ENCODE data around the gene CCDC27. TPM values are rescaled to one million over a fixed set of nuclear protein-coding genes. Genes with fewer than 3 reads are reported as not detected.

Gene CCDC27
- total RNA-seq, 1 experiment from 2014 or later, result not detected

DNA sequence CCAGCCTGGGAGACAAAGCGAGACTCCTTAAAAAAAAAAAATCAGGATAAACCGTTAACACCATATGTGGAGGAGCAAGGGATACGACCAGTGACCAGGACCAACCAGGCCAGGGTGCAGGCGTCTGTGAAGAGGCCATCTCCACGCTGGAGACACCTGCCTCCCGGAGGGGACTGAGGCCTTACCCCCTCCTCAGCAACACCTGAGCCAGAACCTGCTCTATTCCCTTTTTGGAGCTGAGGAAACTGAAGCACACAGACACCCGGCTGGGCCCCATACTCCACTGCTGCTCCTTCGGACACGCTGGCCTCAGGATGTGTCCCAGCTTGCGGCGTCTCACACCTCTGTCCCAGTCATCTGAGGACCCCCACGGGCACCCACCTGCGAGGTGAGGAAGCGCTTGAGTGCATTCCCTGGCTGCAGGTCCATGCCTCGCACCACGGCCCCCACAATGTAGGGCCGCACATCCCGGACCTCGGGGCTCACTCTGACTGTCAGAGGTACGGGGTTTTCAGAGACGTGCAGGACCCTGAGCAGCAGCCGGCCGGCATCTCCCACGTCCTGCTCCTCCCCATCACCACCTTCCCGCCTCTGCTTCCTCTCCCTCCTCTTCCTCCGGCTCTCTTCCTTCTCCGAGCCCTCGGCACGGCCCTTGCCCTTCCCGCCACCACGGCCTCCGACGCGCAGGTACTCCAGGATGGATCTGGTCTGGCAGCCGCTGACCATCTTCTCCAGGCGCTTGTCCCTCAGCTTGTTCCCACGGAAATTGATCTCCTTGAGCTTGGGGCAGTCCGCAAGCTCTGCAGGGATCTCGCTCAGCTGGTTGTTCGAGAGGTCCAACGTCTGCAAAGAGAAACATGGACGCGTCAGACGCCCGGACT, 34.5 kb downstream of the CCDC27 start:
- Histone ChIP-seq H3K27me3 (ENCODE audit: low read length) (no peaks in the 10 kb centered on the region), H4K20me1 (ENCODE audit: low read length) (peaks cover 20% of the 10 kb centered on the region), H3K4me2 (ENCODE audit: low read length) (no peak overlapping the region), H3K79me2 (ENCODE audit: low read length) (peaks cover 46% of the 10 kb centered on the region), H3K4me3 (ENCODE audit: low read length) (no peak overlapping the region), H3K4me1 (ENCODE audit: insufficient read depth, low read length) (no peaks in the 10 kb centered on the region), H3K9me3 (ENCODE audit: low read length) (no peaks in the 10 kb centered on the region), H2AFZ (ENCODE audit: low read length) (no peak overlapping the region), H3F3A (ENCODE audit: low read length, unreplicated experiment) (no peaks in the 10 kb centered on the region), H3K9ac (ENCODE audit: low read length) (no peak overlapping the region), H3K36me3 (ENCODE audit: low read depth, low read length) (peaks cover 54% of the 10 kb centered on the region), H3K27ac (ENCODE audit: low read length) (no peak overlapping the region), H3K9me2 (replicated peaks; ENCODE audit: low read length) (no peaks in the 10 kb centered on the region)
- DNase-seq (no peak), ATAC-seq (no peak)
- BruUV-seq (replicated peaks), result no TSS peak
- POLR2A ChIA-PET (ENCODE audit: unreplicated experiment), result no interaction called here
- intact Hi-C loops (cut with micrococcal nuclease), result no loop called here
- TF ChIP-seq, protein P1, sequence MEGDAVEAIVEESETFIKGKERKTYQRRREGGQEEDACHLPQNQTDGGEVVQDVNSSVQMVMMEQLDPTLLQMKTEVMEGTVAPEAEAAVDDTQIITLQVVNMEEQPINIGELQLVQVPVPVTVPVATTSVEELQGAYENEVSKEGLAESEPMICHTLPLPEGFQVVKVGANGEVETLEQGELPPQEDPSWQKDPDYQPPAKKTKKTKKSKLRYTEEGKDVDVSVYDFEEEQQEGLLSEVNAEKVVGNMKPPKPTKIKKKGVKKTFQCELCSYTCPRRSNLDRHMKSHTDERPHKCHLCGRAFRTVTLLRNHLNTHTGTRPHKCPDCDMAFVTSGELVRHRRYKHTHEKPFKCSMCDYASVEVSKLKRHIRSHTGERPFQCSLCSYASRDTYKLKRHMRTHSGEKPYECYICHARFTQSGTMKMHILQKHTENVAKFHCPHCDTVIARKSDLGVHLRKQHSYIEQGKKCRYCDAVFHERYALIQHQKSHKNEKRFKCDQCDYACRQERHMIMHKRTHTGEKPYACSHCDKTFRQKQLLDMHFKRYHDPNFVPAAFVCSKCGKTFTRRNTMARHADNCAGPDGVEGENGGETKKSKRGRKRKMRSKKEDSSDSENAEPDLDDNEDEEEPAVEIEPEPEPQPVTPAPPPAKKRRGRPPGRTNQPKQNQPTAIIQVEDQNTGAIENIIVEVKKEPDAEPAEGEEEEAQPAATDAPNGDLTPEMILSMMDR (conservative IDR thresholded peaks at IDR 0.05; ENCODE audit: low read depth, low read length), result no peak
- TF ChIP-seq EZH2 (IDR thresholded peaks at IDR 0.05; ENCODE audit: low read length, unreplicated experiment) (no peak), EZH2phosphoT487 (IDR thresholded peaks at IDR 0.05; ENCODE audit: borderline replicate concordance, low read length) (no peak)
- CTCF ChIA-PET, result no interaction called here

GRCh38 chr1:3787349-3787715, 35.1 kb downstream of the CCDC27 start:
- ChIA-PET POLR2A (ENCODE audit: unreplicated experiment) (no interaction called here), CTCF (no interaction called here)
- BruUV-seq (replicated peaks), result no TSS peak
- no peak for ATAC-seq
- peaks cover 53% of the 10 kb centered on the region for H3K79me2 ChIP-seq (ENCODE audit: low read length)
- no peaks in the 10 kb centered on the region for H3K9me3 ChIP-seq (ENCODE audit: low read length)
- no peaks in the 10 kb centered on the region for H3K27me3 ChIP-seq (ENCODE audit: low read length)
- no peak overlapping the region for H3K4me2 ChIP-seq (ENCODE audit: low read length)
- H3K9me2 ChIP-seq (replicated peaks; ENCODE audit: low read length), result no peaks in the 10 kb centered on the region
- peaks cover 20% of the 10 kb centered on the region for H4K20me1 ChIP-seq (ENCODE audit: low read length)
- H3K4me1 ChIP-seq (ENCODE audit: insufficient read depth, low read length), result no peaks in the 10 kb centered on the region
- TF ChIP-seq, protein P1 (conservative IDR thresholded peaks at IDR 0.05; ENCODE audit: low read depth, low read length), result no peak
- no peak for TF ChIP-seq EZH2phosphoT487 (IDR thresholded peaks at IDR 0.05; ENCODE audit: borderline replicate concordance, low read length)
- no peaks in the 10 kb centered on the region for H3F3A ChIP-seq (ENCODE audit: low read length, unreplicated experiment)
- no peak overlapping the region for H3K27ac ChIP-seq (ENCODE audit: low read length)
- no peak overlapping the region for H2AFZ ChIP-seq (ENCODE audit: low read length)
- intact Hi-C loops (cut with micrococcal nuclease), result no loop called here
- H3K36me3 ChIP-seq (ENCODE audit: low read depth, low read length), result peaks cover 53% of the 10 kb centered on the region
- H3K9ac ChIP-seq (ENCODE audit: low read length), result no peak overlapping the region
- H3K4me3 ChIP-seq (ENCODE audit: low read length), result no peak overlapping the region
- no peak for DNase-seq
